Uterus (tissue), 4 donors: ENCODE measurements around the gene ZNF740. TPM values are rescaled to one million over a fixed set of nuclear protein-coding genes. Genes with fewer than 3 reads are reported as not detected.

ENCODE experiments used
- DNase-seq, 2 donors: peaks; one replicate each; pipeline ENCODE4 v3.0.0-alpha.2; 2019 to 2020
- H3K27ac ChIP-seq, 2 donors: fragments of 200-600 bp; sonication (generic); 1 replicate in 1 of 2; 2 replicates in 1 of 2; pipeline ENCODE4 v1.5.1; 2016 to 2018
- H3K27me3 ChIP-seq, 2 donors: fragments of 200-600 bp; sonication (generic); one replicate each; pipeline ENCODE4 v1.5.1; 2018 to 2019; ENCODE audit warnings: control low read depth in 1 of 2
- H3K36me3 ChIP-seq, 2 donors: fragments of 200-600 bp; sonication (generic); one replicate each; pipeline ENCODE4 v1.5.1; 2019; ENCODE audit warnings: control low read depth in 1 of 2
- H3K4me1 ChIP-seq, 2 donors: fragments of 200-600 bp; sonication (generic); one replicate each; pipeline ENCODE4 v1.5.1; 2018 to 2019; ENCODE audit warnings: control low read depth in 1 of 2
- H3K4me3 ChIP-seq, 2 donors: fragments of 200-600 bp; sonication (generic); 1 replicate in 1 of 2; 2 replicates in 1 of 2; pipeline ENCODE4 v1.5.1; 2018 to 2019; ENCODE audit warnings: mild to moderate bottlenecking in 1 of 2
- H3K9me3 ChIP-seq, 2 donors: fragments of 200-600 bp; sonication (generic); one replicate each; pipeline ENCODE4 v1.5.1; 2019; ENCODE audit warnings: control low read depth in 1 of 2
- POLR2A ChIP-seq, 2 donors: fragments of 450-650 bp; IDR thresholded peaks; one replicate each; pipeline ENCODE4 v1.6.1; 2016; ENCODE audit warnings: antibody characterized with exemption in 2 of 2, mild to moderate bottlenecking in 1 of 2, moderate library complexity in 1 of 2
- intact Hi-C: fragments of 100-400 bp; cut with DNase I; formaldehyde crosslinking; loops from one replicate; pipeline ENCODE4 v1.15.1; 2023; ENCODE audit warnings: low total_unique reads
- total RNA-seq, 4 donors: library from RNA; depleted of rRNA in 3 of 4; stranded (reverse); fragments of >200 nt in 3 of 4; gene quantifications; one replicate each; pipeline versions ENCODE4 v1.1.0 to v1.2.4, GENCODE V29; 2014 to 2023
- TF ChIP-seq, protein P1 (sequence below), 4 experiments: fragments of 200-600 bp in 2 of 4; fragments of 450-650 bp in 2 of 4; sonication (generic) in 2 of 4; IDR thresholded peaks; one replicate each; pipeline ENCODE4 v1.5.1; 2016 to 2019; ENCODE audit warnings: antibody characterized with exemption in 4 of 4, mild to moderate bottlenecking in 2 of 4, moderate library complexity in 1 of 4
- donor health status: DM: yes; HTN: yes; CAD: no.

Gene ZNF740
- total RNA-seq, 4 donors from 2014 or later, result 7.7 to 55.5 (median 25.9) TPM

DNA sequence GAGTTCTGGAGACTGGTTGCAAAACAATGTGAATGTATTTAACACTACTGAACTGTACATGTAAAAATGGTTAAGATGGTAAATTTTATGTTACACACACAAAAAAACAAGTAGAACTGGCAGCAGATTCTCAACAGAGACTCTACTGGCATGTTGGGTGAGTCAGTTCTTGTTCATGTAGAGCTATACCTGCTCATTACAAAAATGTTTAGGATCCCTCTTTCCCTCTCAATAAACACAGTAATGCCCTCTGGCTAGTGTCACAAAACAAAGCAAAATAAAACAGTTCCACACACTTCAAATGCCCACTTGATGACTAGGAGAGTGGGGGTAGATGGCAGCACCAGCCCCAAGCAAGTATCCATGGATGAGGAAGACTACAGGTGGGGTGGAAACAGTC, 13.7 kb upstream of the ZNF740 start:
- H3K4me3 ChIP-seq, result no peak overlapping the region
- no peaks in the 10 kb centered on the region for H3K4me1 ChIP-seq
- no peaks in the 10 kb centered on the region for H3K9me3 ChIP-seq
- no peak for DNase-seq
- H3K27me3 ChIP-seq, result no peaks in the 10 kb centered on the region
- TF ChIP-seq, protein P1, sequence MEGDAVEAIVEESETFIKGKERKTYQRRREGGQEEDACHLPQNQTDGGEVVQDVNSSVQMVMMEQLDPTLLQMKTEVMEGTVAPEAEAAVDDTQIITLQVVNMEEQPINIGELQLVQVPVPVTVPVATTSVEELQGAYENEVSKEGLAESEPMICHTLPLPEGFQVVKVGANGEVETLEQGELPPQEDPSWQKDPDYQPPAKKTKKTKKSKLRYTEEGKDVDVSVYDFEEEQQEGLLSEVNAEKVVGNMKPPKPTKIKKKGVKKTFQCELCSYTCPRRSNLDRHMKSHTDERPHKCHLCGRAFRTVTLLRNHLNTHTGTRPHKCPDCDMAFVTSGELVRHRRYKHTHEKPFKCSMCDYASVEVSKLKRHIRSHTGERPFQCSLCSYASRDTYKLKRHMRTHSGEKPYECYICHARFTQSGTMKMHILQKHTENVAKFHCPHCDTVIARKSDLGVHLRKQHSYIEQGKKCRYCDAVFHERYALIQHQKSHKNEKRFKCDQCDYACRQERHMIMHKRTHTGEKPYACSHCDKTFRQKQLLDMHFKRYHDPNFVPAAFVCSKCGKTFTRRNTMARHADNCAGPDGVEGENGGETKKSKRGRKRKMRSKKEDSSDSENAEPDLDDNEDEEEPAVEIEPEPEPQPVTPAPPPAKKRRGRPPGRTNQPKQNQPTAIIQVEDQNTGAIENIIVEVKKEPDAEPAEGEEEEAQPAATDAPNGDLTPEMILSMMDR (IDR thresholded peaks at IDR 0.05), result no peak
- TF ChIP-seq POLR2A (IDR thresholded peaks at IDR 0.05), result no peak
- no peak overlapping the region for H3K27ac ChIP-seq
- intact Hi-C loops, result no loop called here
- H3K36me3 ChIP-seq, result no peaks in the 10 kb centered on the region

DNA sequence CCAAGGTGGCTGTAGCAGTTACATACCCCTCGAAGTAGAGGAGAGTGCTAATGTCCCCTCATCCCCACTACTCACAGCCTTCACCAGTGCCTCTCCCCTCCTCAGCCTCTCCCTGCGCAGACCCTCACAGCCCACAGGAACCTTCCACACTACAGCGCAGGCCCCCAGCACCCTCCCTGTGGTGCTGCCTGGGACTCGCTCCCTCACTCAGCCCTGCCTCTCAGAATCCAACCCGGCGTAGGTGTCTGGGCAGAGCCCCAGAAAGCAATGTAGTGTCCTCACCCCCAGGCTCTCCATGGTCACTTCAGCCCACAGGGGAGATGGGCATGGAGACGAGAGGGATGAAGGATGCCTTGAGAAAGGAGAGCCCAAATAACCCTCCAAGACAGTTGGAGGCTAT, 10.9 kb upstream of the ZNF740 start:
- DNase-seq, result no peak
- Histone ChIP-seq H3K4me3 (no peak overlapping the region), H3K27me3 (no peaks in the 10 kb centered on the region), H3K4me1 (no peaks in the 10 kb centered on the region), H3K36me3 (no peaks in the 10 kb centered on the region), H3K27ac (no peak overlapping the region), H3K9me3 (no peaks in the 10 kb centered on the region)
- TF ChIP-seq, protein P1 (IDR thresholded peaks at IDR 0.05), result no peak
- TF ChIP-seq POLR2A (IDR thresholded peaks at IDR 0.05), result no peak
- intact Hi-C loops, result no loop called here

DNA sequence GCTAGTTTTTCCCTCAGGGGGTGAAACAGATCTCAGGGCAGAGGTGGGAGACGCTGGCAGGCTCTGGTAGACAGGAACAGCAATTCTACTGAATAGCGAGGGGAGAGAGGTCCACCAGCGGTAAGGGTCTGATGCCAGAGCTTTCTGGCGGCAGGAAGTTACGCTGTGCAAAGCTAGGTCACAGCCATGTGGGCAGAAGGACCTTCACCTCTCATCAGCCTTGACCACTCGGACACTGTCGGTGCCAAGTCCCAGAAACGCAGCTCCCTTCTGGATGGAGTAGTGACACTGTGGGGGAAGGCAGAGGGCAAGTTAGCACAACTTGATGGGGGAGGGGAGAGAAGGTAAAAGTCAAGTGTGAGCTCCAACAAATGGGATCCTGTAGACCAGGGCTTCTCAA, 10.3 kb upstream of the ZNF740 start:
- no peaks in the 10 kb centered on the region for H3K4me1 ChIP-seq
- H3K9me3 ChIP-seq, result no peaks in the 10 kb centered on the region
- H3K4me3 ChIP-seq, result no peak overlapping the region
- intact Hi-C loops, result no loop called here
- TF ChIP-seq, protein P1 (IDR thresholded peaks at IDR 0.05), result no peak
- no peak for TF ChIP-seq POLR2A (IDR thresholded peaks at IDR 0.05)
- DNase-seq, result peak in 1 of 2 donors; percentile 7
- H3K27me3 ChIP-seq, result no peaks in the 10 kb centered on the region
- no peak overlapping the region for H3K27ac ChIP-seq
- H3K36me3 ChIP-seq, result no peaks in the 10 kb centered on the region

DNA sequence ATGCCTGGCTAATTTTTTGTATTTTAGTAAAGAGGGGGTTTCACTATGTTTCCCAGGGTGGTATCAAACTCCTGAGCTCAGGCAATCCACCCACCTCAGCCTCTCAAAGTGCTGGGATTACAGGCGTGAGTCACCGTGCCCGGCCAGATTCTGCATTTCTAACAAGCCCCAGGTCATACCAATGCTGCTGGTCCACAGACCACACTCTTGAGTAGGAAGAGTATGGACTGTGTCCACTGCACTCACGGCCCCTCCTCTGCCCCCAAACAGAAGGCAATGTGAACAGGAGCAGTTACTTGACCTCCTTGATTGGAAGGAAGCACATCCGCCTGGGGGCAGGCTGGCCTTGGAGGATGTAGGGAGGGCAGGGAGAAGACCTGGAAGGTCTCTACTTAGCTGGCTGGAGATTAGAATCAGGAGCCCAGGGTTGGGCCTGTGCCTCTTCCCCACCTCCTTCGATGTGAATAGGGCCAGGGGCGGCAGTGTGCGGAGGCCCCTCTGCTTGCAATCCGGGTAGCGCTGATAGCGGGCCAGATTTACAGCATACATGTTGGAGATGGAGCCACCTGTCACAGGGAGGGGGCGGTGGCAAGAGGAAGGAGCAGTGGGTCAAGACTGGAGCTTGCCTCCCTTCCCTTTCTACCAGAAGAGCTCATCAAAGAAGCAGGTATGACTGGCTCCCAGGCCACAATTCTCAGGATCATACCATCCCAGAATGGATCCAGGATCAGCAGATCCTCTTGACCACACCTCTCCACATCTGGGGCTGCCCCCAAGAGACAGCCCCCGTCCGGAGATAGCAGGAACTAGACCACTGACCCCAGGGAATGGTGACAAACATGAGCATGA, 9.4 kb upstream of the ZNF740 start:
- Histone ChIP-seq H3K9me3 (no peaks in the 10 kb centered on the region), H3K4me3 (no peak overlapping the region), H3K36me3 (no peaks in the 10 kb centered on the region), H3K4me1 (no peaks in the 10 kb centered on the region), H3K27me3 (no peaks in the 10 kb centered on the region), H3K27ac (peak overlapping the region in 1 of 2 donors; percentile 43)
- intact Hi-C loops, result no loop called here
- DNase-seq, result peak in 1 of 2 donors; percentile 9
- TF ChIP-seq, protein P1 (IDR thresholded peaks at IDR 0.05), result no peak
- no peak for TF ChIP-seq POLR2A (IDR thresholded peaks at IDR 0.05)

DNA sequence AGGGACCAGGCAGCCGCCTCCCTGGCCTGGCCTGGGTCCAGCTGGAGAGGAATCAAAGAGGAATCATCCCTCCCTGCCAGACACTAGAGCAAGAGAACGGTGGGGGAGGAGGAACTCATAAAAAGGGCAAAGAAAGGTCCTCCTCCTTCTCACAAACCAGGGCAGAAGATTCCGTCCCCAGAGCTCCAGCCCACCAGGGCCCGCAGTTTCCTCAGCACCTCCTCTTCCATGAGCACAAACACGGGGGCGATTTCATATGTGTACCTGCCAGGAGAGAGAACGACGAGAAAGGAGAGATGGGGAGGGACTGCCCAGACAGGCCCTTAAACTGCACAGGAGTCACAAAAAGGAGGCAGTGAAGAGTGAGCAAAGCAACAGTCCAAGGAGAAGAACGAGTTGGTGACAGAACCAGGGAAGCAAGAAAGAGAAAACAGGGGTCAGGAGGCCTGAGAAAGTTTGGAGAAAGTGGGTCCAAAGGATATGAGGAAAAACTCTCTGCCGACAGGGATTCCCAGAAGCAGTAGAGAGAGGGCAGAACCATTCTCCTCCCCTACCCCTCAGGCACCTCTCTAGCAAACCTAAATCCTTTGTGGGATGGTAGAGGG, 8.7 kb upstream of the ZNF740 start:
- no peaks in the 10 kb centered on the region for H3K4me1 ChIP-seq
- H3K4me3 ChIP-seq, result no peak overlapping the region
- TF ChIP-seq POLR2A (IDR thresholded peaks at IDR 0.05), result no peak
- TF ChIP-seq, protein P1 (IDR thresholded peaks at IDR 0.05), result no peak
- H3K27ac ChIP-seq, result peak overlapping the region in 1 of 2 donors; percentile 43
- DNase-seq, result peak; percentile 42 to 55
- no peaks in the 10 kb centered on the region for H3K27me3 ChIP-seq
- H3K9me3 ChIP-seq, result no peaks in the 10 kb centered on the region
- intact Hi-C loops, result no loop called here
- no peaks in the 10 kb centered on the region for H3K36me3 ChIP-seq
